OCI-LY7 (cell line): ENCODE measurements around the gene TRMO. TPM values are rescaled to one million over a fixed set of nuclear protein-coding genes. Genes with fewer than 3 reads are reported as not detected.

ENCODE experiments used
- BruUV-seq: library from RNA; stranded (reverse); fragments of 400-500 nt; replicated peaks from 2 replicates; lab custom pipeline; 2021; lab: Mats Ljungman, UMichigan
- CTCF ChIA-PET: fragments of 300-600 bp; sonication (Branson Sonifier 250); formaldehyde crosslinking; loops from one replicate; lab custom pipeline; 2022; ENCODE audit warnings: antibody characterized with exemption; ENCODE audit not compliant: unreplicated experiment; lab: Charles Lee
- POLR2A ChIA-PET: fragments of 300-600 bp; sonication (Branson Sonifier 250); formaldehyde crosslinking; loops from one replicate; lab custom pipeline; 2022; ENCODE audit warnings: antibody characterized with exemption; lab: Charles Lee
- DNase-seq: peaks from one replicate; pipeline ENCODE4 v3.0.0-alpha.2; 2015; ENCODE audit warnings: low spot score
- H2AFZ ChIP-seq: fragments of 200-600 bp; sonication (generic), shearing (Covaris generic); 2 replicates; pipeline ENCODE4 v1.6.1; 2014; ENCODE audit warnings: mild to moderate bottlenecking, antibody characterized with exemption, low read length, moderate library complexity
- H3K27ac ChIP-seq: fragments of 200-600 bp; sonication (generic); 2 replicates; pipeline ENCODE4 v1.5.1; 2014; ENCODE audit warnings: mixed run types, low read depth, mild to moderate bottlenecking, moderate library complexity, low read length, inconsistent platforms; ENCODE audit not compliant: poor library complexity, severe bottlenecking
- H3K36me3 ChIP-seq: fragments of 200-600 bp; sonication (generic); 2 replicates; pipeline ENCODE4 v1.6.1; 2014; ENCODE audit warnings: mild to moderate bottlenecking, antibody characterized with exemption, low read length, moderate library complexity, mixed read lengths; ENCODE audit not compliant: insufficient read depth
- H3K4me1 ChIP-seq: fragments of 200-600 bp; sonication (generic); 2 replicates; pipeline ENCODE4 v1.5.1; 2014; ENCODE audit warnings: mild to moderate bottlenecking, low read length; ENCODE audit not compliant: insufficient read depth, poor library complexity, severe bottlenecking
- H3K4me2 ChIP-seq: fragments of 200-600 bp; sonication (generic); 2 replicates; pipeline ENCODE4 v1.6.1; 2014; ENCODE audit warnings: mild to moderate bottlenecking, low read length
- H3K4me3 ChIP-seq: fragments of 200-600 bp; sonication (generic); 2 replicates; pipeline ENCODE4 v1.5.1; 2014; ENCODE audit warnings: mild to moderate bottlenecking, low read depth, low read length; ENCODE audit not compliant: poor library complexity, severe bottlenecking
- H3K79me2 ChIP-seq: fragments of 200-600 bp; sonication (generic); 2 replicates; pipeline ENCODE4 v1.6.1; 2016; ENCODE audit warnings: low read depth, mild to moderate bottlenecking, low read length, moderate library complexity, mixed read lengths; ENCODE audit not compliant: insufficient read depth
- H3K9me2 ChIP-seq: fragments of 200-600 bp; sonication (generic); 2 replicates; pipeline ENCODE4 v1.6.1; 2016; ENCODE audit warnings: mild to moderate bottlenecking, low read length, mixed read lengths; ENCODE audit not compliant: insufficient read depth
- H3K9me3 ChIP-seq: fragments of 200-600 bp; sonication (generic); 2 replicates; pipeline ENCODE4 v1.6.1; 2014; ENCODE audit warnings: mild to moderate bottlenecking, mixed run types, low read length, mixed read lengths
- H4K20me1 ChIP-seq: fragments of 200-600 bp; sonication (generic); 2 replicates; pipeline ENCODE4 v1.6.1; 2014; ENCODE audit warnings: mild to moderate bottlenecking, antibody characterized with exemption, low read length, moderate library complexity, mixed read lengths; ENCODE audit not compliant: insufficient read depth
- EZH2phosphoT487 ChIP-seq: fragments of 200-600 bp; sonication (generic); IDR thresholded peaks from 2 replicates; pipeline ENCODE4 v1.6.1; 2018; ENCODE audit warnings: low read depth, borderline replicate concordance, mild to moderate bottlenecking, mixed run types, antibody characterized with exemption, low read length, moderate library complexity, mixed read lengths
- intact Hi-C: fragments of 100-400 bp; cut with micrococcal nuclease; formaldehyde crosslinking; loops from one replicate; pipeline ENCODE4 v1.10.0; 2022; ENCODE audit not compliant: unreplicated experiment
- total RNA-seq, 2 experiments: library from RNA; depleted of rRNA in 1 of 2; stranded (reverse); fragments of >200 nt in 1 of 2; shearing (Covaris generic) in 1 of 2; gene quantifications; 2 replicates each; pipeline ENCODE4 v1.2.3, GENCODE V29; 2014 to 2022
- TF ChIP-seq, protein P1 (sequence below): fragments of 200-600 bp; sonication (generic); conservative IDR thresholded peaks from 2 replicates; pipeline ENCODE4 v1.5.1; 2014; ENCODE audit warnings: mild to moderate bottlenecking, antibody characterized with exemption, low read length, moderate library complexity, mixed read lengths

The TRMO gene
- total RNA-seq, 2 experiments from 2014 or later, result 10.9 to 17.6 TPM

DNA sequence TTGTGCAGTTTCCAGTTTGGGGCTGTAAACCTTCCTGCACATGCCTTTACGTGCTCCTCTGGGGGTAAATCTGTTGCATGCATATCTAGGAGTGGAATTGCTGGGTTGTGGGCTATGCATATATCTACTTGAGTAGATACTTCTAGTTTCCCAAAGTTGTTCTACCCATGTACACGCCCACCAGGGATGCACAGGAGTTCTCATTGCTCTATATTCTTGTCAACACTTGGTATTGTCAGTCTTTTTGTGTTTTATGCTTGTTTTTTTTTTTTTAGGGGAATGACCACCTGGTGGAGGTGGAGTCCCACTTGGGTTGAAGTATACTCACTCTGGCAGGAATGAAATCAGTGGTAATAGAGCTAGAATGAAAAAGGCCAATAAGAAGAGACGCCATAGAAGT is 46.2 kb downstream of the TRMO start:
- H3K4me1 ChIP-seq, result no peaks in the 10 kb centered on the region
- H4K20me1 ChIP-seq, result no peaks in the 10 kb centered on the region
- H3K9me2 ChIP-seq, result no peaks in the 10 kb centered on the region
- H2AFZ ChIP-seq, result no peak overlapping the region
- no peaks in the 10 kb centered on the region for H3K9me3 ChIP-seq
- TF ChIP-seq, protein P1, sequence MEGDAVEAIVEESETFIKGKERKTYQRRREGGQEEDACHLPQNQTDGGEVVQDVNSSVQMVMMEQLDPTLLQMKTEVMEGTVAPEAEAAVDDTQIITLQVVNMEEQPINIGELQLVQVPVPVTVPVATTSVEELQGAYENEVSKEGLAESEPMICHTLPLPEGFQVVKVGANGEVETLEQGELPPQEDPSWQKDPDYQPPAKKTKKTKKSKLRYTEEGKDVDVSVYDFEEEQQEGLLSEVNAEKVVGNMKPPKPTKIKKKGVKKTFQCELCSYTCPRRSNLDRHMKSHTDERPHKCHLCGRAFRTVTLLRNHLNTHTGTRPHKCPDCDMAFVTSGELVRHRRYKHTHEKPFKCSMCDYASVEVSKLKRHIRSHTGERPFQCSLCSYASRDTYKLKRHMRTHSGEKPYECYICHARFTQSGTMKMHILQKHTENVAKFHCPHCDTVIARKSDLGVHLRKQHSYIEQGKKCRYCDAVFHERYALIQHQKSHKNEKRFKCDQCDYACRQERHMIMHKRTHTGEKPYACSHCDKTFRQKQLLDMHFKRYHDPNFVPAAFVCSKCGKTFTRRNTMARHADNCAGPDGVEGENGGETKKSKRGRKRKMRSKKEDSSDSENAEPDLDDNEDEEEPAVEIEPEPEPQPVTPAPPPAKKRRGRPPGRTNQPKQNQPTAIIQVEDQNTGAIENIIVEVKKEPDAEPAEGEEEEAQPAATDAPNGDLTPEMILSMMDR, result no peak
- no peak for TF ChIP-seq EZH2phosphoT487
- no peaks in the 10 kb centered on the region for H3K79me2 ChIP-seq
- no peak overlapping the region for H3K4me3 ChIP-seq
- BruUV-seq, result no TSS peak
- ChIA-PET POLR2A (no interaction called here), CTCF (no interaction called here)
- no peak overlapping the region for H3K27ac ChIP-seq
- no peak overlapping the region for H3K4me2 ChIP-seq
- intact Hi-C loops, result no loop called here
- DNase-seq, result no peak
- H3K36me3 ChIP-seq, result no peaks in the 10 kb centered on the region

DNA sequence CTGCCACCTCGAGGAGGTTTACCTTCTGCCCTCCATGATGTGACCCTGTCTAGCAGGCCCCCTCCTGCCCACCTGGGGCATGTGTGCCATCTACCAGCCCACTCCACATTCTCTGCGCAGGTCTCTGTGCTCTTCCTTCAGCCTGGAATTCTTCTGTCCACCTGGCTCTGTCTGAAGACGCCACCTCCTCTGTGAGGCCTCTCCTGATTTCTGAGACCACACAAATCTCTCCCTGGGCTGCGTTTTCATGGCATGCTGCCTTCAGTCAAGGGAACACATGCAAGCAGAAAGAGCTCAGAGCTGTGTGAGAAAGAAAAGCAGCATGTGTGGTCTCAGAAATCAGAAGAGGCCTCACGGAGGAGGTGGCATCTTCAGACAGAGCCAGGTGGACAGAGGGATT is 47.2 kb downstream of the TRMO start:
- no peaks in the 10 kb centered on the region for H3K36me3 ChIP-seq
- H3K79me2 ChIP-seq, result no peaks in the 10 kb centered on the region
- H2AFZ ChIP-seq, result no peak overlapping the region
- DNase-seq, result no peak
- no TSS peak for BruUV-seq
- no peaks in the 10 kb centered on the region for H3K9me2 ChIP-seq
- no peaks in the 10 kb centered on the region for H3K4me1 ChIP-seq
- intact Hi-C loops, result no loop called here
- no peaks in the 10 kb centered on the region for H3K9me3 ChIP-seq
- no peaks in the 10 kb centered on the region for H4K20me1 ChIP-seq
- POLR2A ChIA-PET, result no interaction called here
- no peak overlapping the region for H3K27ac ChIP-seq
- no peak overlapping the region for H3K4me3 ChIP-seq
- CTCF ChIA-PET, result no interaction called here
- TF ChIP-seq EZH2phosphoT487, result no peak
- TF ChIP-seq, protein P1, result no peak
- H3K4me2 ChIP-seq, result no peak overlapping the region

DNA sequence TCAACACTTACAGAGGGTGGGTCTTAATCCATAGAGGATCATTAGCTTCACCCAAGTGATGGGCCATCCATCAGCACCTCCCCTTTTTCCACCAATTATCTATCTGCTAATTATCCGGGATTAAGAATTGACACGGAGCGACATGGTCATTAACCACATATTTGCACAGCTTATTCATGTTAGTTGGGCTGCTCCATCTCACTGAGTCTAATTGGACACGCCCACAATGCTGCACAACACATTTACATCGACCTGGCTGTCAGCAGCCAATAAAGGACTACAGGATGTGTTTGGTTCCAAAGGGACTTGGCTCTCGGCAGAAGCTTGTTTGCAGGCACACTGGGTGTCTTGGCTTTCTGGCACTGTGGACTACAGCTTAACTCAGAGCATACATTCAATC is 47.7 kb downstream of the TRMO start:
- TF ChIP-seq EZH2phosphoT487, result no peak
- TF ChIP-seq, protein P1, result no peak
- no peak overlapping the region for H3K4me3 ChIP-seq
- H3K79me2 ChIP-seq, result no peaks in the 10 kb centered on the region
- H2AFZ ChIP-seq, result no peak overlapping the region
- intact Hi-C loops, result no loop called here
- BruUV-seq, result no TSS peak
- no peak for DNase-seq
- no peaks in the 10 kb centered on the region for H4K20me1 ChIP-seq
- no peaks in the 10 kb centered on the region for H3K9me3 ChIP-seq
- CTCF ChIA-PET, result no interaction called here
- no peak overlapping the region for H3K27ac ChIP-seq
- POLR2A ChIA-PET, result interaction anchor here (0.9 kb wide), 1 partner anchor 41 kb away, joined by 3 read pairs; no protein-coding TSS in a partner anchor
- H3K36me3 ChIP-seq, result no peaks in the 10 kb centered on the region
- H3K9me2 ChIP-seq, result no peaks in the 10 kb centered on the region
- no peak overlapping the region for H3K4me2 ChIP-seq
- no peaks in the 10 kb centered on the region for H3K4me1 ChIP-seq
